Gastroesophageal sphincter (tissue), 4 donors: ENCODE results near the gene CCAR1. TPM values are rescaled to one million over a fixed set of nuclear protein-coding genes. Genes with fewer than 3 reads are reported as not detected.
"Not testable (repeated sequence)": the region's sequence is repeated elsewhere in the genome, so short reads cannot be mapped to it uniquely, and the experiment has no call there.

Experiments used
- ATAC-seq: fragments of 150-250 bp; one replicate; pipeline ENCODE4 v1.9.1; 2016; ENCODE audit warnings: mild to moderate bottlenecking, moderate library complexity
- H3K27ac ChIP-seq, 4 donors: fragments of 200-600 bp; sonication (generic) in 3 of 4; 1 replicate in 3 of 4; 2 replicates in 1 of 4; pipeline ENCODE4 v1.5.1; 2016 to 2019
- H3K27me3 ChIP-seq: fragments of 200-600 bp; sonication (generic); one replicate; pipeline ENCODE4 v1.5.1; 2019
- H3K36me3 ChIP-seq, 2 donors: fragments of 200-600 bp; sonication (generic); one replicate each; pipeline ENCODE4 v1.5.1; 2019; ENCODE audit warnings: control low read depth in 1 of 2
- H3K4me1 ChIP-seq, 3 donors: fragments of 200-600 bp; sonication (generic); 1 replicate in 2 of 3; 2 replicates in 1 of 3; pipeline ENCODE4 v1.5.1; 2016 to 2019; ENCODE audit warnings: control low read depth in 2 of 3
- H3K4me3 ChIP-seq, 2 donors: fragments of 200-600 bp; sonication (generic); one replicate each; pipeline ENCODE4 v1.5.1; 2019; ENCODE audit warnings: mild to moderate bottlenecking in 1 of 2, moderate library complexity in 1 of 2
- H3K9me3 ChIP-seq, 3 donors: fragments of 200-600 bp; sonication (generic); one replicate each; pipeline ENCODE4 v1.5.1; 2017 to 2019; ENCODE audit warnings: control low read depth in 2 of 3
- EP300 ChIP-seq: sonication (generic); formaldehyde crosslinking; IDR thresholded peaks from one replicate; pipeline ENCODE4 v1.6.1; 2017; ENCODE audit warnings: antibody characterized with exemption, mild to moderate bottlenecking
- POLR2A ChIP-seq, 2 donors: fragments of 450-650 bp; IDR thresholded peaks; one replicate each; pipeline ENCODE4 v1.6.1; 2017; ENCODE audit warnings: antibody characterized with exemption in 2 of 2, mild to moderate bottlenecking in 2 of 2, moderate library complexity in 1 of 2
- POLR2AphosphoS5 ChIP-seq: sonication (generic); formaldehyde crosslinking; IDR thresholded peaks from one replicate; pipeline ENCODE4 v1.6.1; 2017; ENCODE audit warnings: antibody characterized with exemption
- WGBS, 2 donors: methylation state at CpG; one replicate each; pipeline ENCODE4 v1.1.5; 2018; ENCODE audit warnings: low coverage in 1 of 2; 5-methylcytosine and 5-hydroxymethylcytosine counted together
- total RNA-seq, 4 donors: library from RNA; depleted of rRNA; stranded (reverse); fragments of >200 nt; gene quantifications; one replicate each; pipeline ENCODE4 v1.1.0, GENCODE V29; 2016
- TF ChIP-seq, protein P1 (sequence below), 4 experiments: fragments of 200-600 bp in 2 of 4; fragments of 450-650 bp in 2 of 4; sonication (generic) in 1 of 4; IDR thresholded peaks; one replicate each; pipeline ENCODE4 v1.5.1; 2017 to 2019; ENCODE audit warnings: antibody characterized with exemption in 4 of 4, mild to moderate bottlenecking in 2 of 4, moderate library complexity in 2 of 4

The CCAR1 gene
- total RNA-seq, 4 donors from 2014 or later, result 42.4 to 60.8 (median 54.8) TPM

DNA sequence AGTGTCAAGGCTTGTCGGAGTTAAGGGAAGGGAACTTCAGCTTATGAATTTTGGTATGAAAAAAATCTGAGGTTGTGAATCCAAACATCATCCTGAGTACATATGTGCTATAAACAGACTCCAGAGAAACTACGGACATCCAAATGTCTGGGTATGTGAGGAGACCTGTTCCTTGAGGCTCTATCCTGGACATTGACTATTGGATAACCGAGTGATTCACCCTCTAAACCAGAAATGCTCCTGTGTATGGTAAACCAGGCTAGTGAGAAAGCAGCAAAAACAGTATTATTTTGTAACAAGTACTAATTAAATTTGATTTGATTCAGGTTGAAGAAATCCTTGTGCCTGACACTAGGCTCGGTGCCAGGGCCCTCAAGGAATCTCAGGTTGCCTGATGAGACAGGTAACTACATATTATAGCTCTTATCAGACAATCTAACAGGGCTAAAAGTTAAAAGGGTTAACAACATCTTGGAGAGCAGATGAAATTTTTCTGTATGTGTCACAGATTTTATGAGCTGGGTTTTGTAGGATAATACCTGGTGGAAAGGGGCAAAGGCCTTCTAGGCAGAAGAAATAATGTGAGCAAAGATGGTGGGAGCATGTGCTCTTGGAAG is 95.9 kb downstream of the CCAR1 start:
- H3K36me3 ChIP-seq, result no peaks in the 10 kb centered on the region
- no peak for ATAC-seq
- no peak overlapping the region for H3K27ac ChIP-seq
- H3K27me3 ChIP-seq, result no peaks in the 10 kb centered on the region
- no peak overlapping the region for H3K4me3 ChIP-seq
- TF ChIP-seq POLR2AphosphoS5, result no peak
- TF ChIP-seq POLR2A (IDR thresholded peaks at IDR 0.05), result no peak
- TF ChIP-seq, protein P1, sequence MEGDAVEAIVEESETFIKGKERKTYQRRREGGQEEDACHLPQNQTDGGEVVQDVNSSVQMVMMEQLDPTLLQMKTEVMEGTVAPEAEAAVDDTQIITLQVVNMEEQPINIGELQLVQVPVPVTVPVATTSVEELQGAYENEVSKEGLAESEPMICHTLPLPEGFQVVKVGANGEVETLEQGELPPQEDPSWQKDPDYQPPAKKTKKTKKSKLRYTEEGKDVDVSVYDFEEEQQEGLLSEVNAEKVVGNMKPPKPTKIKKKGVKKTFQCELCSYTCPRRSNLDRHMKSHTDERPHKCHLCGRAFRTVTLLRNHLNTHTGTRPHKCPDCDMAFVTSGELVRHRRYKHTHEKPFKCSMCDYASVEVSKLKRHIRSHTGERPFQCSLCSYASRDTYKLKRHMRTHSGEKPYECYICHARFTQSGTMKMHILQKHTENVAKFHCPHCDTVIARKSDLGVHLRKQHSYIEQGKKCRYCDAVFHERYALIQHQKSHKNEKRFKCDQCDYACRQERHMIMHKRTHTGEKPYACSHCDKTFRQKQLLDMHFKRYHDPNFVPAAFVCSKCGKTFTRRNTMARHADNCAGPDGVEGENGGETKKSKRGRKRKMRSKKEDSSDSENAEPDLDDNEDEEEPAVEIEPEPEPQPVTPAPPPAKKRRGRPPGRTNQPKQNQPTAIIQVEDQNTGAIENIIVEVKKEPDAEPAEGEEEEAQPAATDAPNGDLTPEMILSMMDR (IDR thresholded peaks at IDR 0.05), result no peak
- no peak for TF ChIP-seq EP300
- WGBS, 2 donors, result 66 to 70% methylated on average over 3 to 4 of the region's 4 CpGs
- H3K9me3 ChIP-seq, result no peaks in the 10 kb centered on the region
- H3K4me1 ChIP-seq, result peaks cover 0 to 7% (median 0%) of the 10 kb centered on the region in 3 donors

DNA sequence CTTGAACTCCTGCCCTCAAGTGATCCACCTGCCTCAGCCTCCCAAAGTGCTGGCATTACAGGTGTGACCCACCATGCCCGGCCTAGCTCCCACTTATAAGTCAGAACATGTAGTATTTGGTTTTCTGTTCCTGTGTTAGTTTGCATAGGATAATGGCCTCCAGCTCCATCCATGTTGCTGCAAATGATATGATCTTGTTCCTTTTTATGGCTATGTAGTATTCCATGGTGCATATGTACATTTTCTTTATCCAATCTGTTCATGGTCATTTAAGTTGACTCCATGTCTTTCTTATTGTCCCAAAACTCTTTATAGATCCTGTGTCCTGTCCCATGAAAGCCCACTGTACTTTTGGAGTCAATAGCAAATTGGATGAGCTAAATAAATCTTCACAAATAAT is 99.3 kb downstream of the CCAR1 start:
- not testable (repeated sequence) for H3K4me3 ChIP-seq, H3K9me3 ChIP-seq, H3K27me3 ChIP-seq, ATAC-seq, H3K36me3 ChIP-seq, H3K4me1 ChIP-seq, H3K27ac ChIP-seq
- 89 to 100% methylated on average over 1 of the region's 1 CpG for WGBS, 2 donors

DNA sequence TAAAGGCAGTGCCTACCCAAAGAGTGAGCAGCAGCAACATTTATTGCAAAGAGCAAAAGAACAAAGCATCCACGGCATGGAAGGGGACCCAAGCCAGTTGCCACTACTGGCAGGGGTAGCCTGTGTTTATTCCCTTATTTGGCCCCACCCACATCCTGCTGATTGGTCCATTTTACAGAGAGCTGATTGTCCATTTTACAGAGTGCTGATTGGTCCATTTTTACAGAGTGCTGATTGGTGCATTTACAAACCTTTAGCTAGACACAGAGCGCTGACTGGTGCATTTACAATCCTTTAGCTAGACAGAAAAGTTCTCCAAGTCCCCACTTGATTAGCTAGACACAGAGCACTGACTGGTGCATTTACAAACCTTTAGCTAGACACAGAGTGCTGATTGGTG is 101.6 kb downstream of the CCAR1 start:
- not testable (repeated sequence) for H3K4me1 ChIP-seq, H3K4me3 ChIP-seq, H3K27me3 ChIP-seq, H3K36me3 ChIP-seq, H3K27ac ChIP-seq, H3K9me3 ChIP-seq, ATAC-seq
- 100% methylated on average over 1 of the region's 2 CpGs; no CpG with 5 or more reads in 1 of the 2 donors for WGBS, 2 donors

DNA sequence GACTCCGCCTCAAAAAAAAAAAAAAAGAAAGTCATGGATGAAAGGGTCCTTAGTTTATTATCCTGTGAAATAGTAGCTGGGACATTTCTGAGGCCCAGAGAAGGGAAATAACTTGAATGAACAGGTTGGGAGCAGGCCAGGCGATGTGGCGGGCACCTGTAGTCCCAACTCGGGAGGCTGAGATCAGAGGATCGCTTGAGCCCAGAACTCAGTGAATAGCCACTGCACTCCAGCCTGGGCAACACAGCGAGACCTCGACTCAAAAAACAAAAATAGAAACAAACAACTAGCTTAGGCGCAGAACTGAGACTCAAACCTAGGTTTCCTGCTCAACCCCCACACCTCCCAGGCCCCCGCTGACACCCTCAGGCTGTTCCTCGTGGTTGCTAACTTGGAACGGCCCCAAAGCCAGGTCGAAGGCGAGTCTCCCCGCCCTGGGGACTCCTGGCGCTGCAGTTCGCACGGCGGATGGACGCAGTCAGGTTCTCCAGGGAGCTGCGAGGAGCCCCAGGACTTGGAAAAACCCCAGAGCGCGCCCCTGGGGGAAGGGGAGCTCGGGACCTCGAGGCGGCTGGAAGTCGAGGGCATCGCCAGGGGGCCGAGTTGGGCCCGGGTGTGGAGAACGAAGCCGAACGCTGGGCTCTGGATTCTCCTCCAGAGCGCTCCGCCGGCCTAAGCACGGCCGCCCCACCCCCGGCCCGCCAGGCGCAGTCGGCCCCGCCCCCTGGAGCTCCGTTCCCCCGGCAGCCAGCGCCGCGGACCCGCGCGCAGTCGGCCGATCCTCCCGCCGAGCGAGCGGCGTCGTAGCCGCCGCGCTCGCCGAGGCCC is 105.9 kb downstream of the CCAR1 start, which contains the start of gene STOX1:
TSS of gene STOX1 (plus strand) at position 768 of the 828 bp plus-strand sequence. CDS start 93 bp downstream, outside the sequence.
- Histone ChIP-seq H3K4me3 (peak within 1 kb of the TSS; percentile 64 to 73), H3K4me1 (peaks cover 0 to 16% (median 3%) of the 10 kb centered on the region in 3 donors), H3K27me3 (no peaks in the 10 kb centered on the region), H3K9me3 (no peaks in the 10 kb centered on the region), H3K36me3 (no peaks in the 10 kb centered on the region), H3K27ac (peak within 1 kb of the TSS in 3 of 4 donors; percentile 75 to 80 (median 77))
- TF ChIP-seq EP300 (no peak), POLR2AphosphoS5 (no peak), POLR2A (IDR thresholded peaks at IDR 0.05) (no peak)
- TF ChIP-seq, protein P1 (IDR thresholded peaks at IDR 0.05), result no peak
- peak; percentile 88 for ATAC-seq
- 11 to 80% methylated on average over 2 to 13 of the region's 63 CpGs for WGBS, 2 donors

DNA sequence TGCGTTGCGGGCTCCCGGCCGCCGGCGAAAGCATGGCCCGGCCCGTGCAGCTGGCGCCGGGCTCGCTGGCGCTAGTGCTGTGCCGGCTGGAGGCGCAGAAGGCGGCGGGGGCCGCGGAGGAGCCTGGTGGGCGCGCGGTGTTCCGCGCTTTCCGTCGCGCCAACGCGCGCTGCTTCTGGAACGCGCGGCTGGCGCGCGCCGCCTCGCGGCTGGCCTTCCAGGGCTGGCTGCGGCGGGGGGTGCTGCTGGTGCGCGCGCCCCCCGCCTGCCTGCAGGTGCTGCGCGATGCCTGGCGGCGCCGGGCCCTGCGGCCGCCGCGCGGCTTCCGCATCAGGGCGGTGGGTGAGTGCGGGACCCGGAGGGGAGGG is 106.5 kb downstream of the CCAR1 start:
- no CpG with 5 or more reads among the region's 58 CpGs for WGBS, 2 donors
- Histone ChIP-seq H3K27ac (peak overlapping the region in 3 of 4 donors; percentile 75 to 80 (median 77)), H3K4me3 (peak overlapping the region; percentile 64 to 73), H3K4me1 (peaks cover 0 to 16% (median 3%) of the 10 kb centered on the region in 3 donors)
- not testable (repeated sequence) for H3K27me3 ChIP-seq, H3K9me3 ChIP-seq, H3K36me3 ChIP-seq
- ATAC-seq, result peak; percentile 64

DNA sequence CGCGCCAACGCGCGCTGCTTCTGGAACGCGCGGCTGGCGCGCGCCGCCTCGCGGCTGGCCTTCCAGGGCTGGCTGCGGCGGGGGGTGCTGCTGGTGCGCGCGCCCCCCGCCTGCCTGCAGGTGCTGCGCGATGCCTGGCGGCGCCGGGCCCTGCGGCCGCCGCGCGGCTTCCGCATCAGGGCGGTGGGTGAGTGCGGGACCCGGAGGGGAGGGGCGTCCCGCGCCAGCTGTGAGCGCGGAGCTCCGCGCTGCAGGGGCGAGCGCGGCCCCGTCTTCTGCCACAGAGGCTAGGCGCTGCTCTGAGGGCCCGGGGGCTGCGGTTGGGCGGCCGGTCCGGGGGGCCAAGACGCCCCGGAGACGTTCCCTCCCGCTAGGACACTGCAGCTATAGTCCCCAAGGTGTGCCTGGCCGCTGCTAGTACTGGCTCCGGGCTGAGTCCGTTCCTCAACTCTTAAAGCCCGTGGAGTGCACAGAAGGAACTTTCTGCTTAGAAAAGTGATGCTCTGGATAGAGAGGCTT is 107.1 kb downstream of the CCAR1 start:
- ATAC-seq, result peak; percentile 69
- Histone ChIP-seq H3K27ac (peak overlapping the region in 3 of 4 donors; percentile 49 to 51 (median 50)), H3K4me1 (peaks cover 0 to 16% (median 3%) of the 10 kb centered on the region in 3 donors), H3K4me3 (peak overlapping the region; percentile 42 to 59)
- not testable (repeated sequence) for H3K9me3 ChIP-seq, H3K27me3 ChIP-seq, H3K36me3 ChIP-seq
- whole genome bisulfite sequencing, 2 donors, result no CpG with 5 or more reads among the region's 59 CpGs

DNA sequence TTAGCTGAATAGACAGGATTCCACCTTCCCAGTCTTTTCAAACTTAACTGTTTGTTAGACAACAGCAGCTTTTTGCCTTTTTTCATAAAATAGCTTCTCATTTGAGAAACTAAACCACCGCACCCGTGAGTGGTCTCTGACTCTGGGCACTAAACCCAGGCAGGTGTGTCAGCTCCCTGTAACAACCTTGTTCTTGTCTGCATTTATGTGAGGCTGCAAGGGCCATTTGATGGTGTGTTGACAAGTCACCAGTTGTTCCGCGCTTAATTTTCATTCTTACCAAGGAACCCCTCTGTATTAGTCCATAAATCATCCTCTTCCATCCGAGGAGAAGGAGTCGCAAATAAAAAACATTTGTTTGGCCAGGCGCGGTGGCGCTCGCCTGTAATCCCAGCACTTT is 107.8 kb downstream of the CCAR1 start:
- TF ChIP-seq, protein P1 (IDR thresholded peaks at IDR 0.05), result no peak
- TF ChIP-seq POLR2A (IDR thresholded peaks at IDR 0.05) (no peak), POLR2AphosphoS5 (no peak), EP300 (no peak)
- ATAC-seq, result no peak
- peak overlapping the region in 1 of 4 donors; percentile 49 for H3K27ac ChIP-seq
- peaks cover 0 to 16% (median 3%) of the 10 kb centered on the region in 3 donors for H3K4me1 ChIP-seq
- WGBS, 2 donors, result 67 to 80% methylated on average over 2 of the region's 10 CpGs
- peak overlapping the region in 1 of 2 donors; percentile 59 for H3K4me3 ChIP-seq
- no peaks in the 10 kb centered on the region for H3K9me3 ChIP-seq
- H3K36me3 ChIP-seq, result no peaks in the 10 kb centered on the region
- H3K27me3 ChIP-seq, result no peaks in the 10 kb centered on the region
